Measurements from ENCODE around the gene RIBC1. TPM values are rescaled to one million over a fixed set of nuclear protein-coding genes. Genes with fewer than 3 reads are reported as not detected.

Gene RIBC1
- total and polyA plus RNA-seq, 9 of the 15 experiments (the other 6 are each of a cell fraction or from before 2014, with no cell fraction given): 0.07 to 0.51 (median 0.44) TPM

DNA sequence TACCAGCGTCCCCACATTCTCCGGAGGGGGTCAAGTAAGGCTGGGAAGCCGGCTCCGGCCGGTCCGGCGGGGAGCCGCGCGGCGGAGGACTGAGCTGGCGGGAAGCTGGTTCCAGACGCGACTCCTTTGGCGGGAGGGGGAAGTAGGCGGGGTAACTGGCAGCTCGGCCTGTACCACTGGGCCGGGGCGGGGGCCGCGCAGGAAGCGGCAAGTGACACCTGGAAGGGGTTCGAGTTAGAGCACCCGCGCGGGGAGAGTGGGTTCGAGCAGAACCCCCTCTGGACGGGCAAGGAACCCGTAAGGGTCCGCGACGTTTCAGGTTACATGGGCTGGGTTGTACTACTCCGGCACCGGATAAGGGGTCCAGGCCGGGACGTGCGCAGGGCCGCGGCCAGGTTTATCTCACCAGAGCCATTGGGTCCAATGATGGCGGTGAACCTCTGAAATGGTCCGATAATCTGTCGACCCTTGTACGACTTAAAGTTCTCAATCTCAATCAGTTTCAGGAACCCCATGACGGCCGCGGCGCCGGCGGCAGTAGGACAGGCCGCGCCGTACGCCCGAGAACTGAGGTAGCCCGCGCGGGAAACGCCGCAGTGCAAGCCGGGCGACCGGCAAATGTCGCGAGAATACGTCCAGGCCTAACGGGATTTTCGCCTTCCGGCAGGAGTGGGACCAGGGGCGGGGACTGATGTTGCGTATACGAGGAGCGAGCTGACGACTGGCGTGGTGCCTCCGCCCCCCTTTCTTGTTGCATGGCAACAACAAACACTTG, 400 bp upstream of the RIBC1 start, which contains the start of gene SMC1A (continued):
- TF ChIP-seq, protein P1, sequence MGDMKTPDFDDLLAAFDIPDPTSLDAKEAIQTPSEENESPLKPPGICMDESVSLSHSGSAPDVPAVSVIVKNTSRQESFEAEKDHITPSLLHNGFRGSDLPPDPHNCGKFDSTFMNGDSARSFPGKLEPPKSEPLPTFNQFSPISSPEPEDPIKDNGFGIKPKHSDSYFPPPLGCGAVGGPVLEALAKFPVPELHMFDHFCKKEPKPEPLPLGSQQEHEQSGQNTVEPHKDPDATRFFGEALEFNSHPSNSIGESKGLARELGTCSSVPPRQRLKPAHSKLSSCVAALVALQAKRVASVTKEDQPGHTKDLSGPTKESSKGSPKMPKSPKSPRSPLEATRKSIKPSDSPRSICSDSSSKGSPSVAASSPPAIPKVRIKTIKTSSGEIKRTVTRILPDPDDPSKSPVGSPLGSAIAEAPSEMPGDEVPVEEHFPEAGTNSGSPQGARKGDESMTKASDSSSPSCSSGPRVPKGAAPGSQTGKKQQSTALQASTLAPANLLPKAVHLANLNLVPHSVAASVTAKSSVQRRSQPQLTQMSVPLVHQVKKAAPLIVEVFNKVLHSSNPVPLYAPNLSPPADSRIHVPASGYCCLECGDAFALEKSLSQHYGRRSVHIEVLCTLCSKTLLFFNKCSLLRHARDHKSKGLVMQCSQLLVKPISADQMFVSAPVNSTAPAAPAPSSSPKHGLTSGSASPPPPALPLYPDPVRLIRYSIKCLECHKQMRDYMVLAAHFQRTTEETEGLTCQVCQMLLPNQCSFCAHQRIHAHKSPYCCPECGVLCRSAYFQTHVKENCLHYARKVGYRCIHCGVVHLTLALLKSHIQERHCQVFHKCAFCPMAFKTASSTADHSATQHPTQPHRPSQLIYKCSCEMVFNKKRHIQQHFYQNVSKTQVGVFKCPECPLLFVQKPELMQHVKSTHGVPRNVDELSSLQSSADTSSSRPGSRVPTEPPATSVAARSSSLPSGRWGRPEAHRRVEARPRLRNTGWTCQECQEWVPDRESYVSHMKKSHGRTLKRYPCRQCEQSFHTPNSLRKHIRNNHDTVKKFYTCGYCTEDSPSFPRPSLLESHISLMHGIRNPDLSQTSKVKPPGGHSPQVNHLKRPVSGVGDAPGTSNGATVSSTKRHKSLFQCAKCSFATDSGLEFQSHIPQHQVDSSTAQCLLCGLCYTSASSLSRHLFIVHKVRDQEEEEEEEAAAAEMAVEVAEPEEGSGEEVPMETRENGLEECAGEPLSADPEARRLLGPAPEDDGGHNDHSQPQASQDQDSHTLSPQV (IDR thresholded peaks at IDR 0.05): peak; percentile 33; the same call in 1 of the 2 replicates
- TF ChIP-seq NCOR1 (IDR thresholded peaks at IDR 0.05) (peak; percentile 4; the same call in 1 of the 2 replicates), CBX8 (IDR thresholded peaks at IDR 0.05; ENCODE audit: borderline replicate concordance, extremely low read depth, low read depth, low read length, poor library complexity, severe bottlenecking) (no peak), ZNF165 (CRISPR knock-in tag; IDR thresholded peaks at IDR 0.05; ENCODE audit: borderline replicate concordance) (no peak), SPI1 (IDR thresholded peaks at IDR 0.05; ENCODE audit: borderline replicate concordance, low read depth, low read length) (0 out of 2 replicates have a peak, but pooled peaks have one; percentile 4), ZNF584 (CRISPR knock-in tag; IDR thresholded peaks at IDR 0.05; ENCODE audit: low read depth) (no peak), POLR2AphosphoS2 (IDR thresholded peaks at IDR 0.05; ENCODE audit: low read length) (peak; percentile 50; the same call in 1 of the 2 replicates), FIP1L1 (IDR thresholded peaks at IDR 0.05; ENCODE audit: low read depth, low read length, poor library complexity, severe bottlenecking) (peak; percentile 74)
- TF ChIP-seq, protein P2, sequence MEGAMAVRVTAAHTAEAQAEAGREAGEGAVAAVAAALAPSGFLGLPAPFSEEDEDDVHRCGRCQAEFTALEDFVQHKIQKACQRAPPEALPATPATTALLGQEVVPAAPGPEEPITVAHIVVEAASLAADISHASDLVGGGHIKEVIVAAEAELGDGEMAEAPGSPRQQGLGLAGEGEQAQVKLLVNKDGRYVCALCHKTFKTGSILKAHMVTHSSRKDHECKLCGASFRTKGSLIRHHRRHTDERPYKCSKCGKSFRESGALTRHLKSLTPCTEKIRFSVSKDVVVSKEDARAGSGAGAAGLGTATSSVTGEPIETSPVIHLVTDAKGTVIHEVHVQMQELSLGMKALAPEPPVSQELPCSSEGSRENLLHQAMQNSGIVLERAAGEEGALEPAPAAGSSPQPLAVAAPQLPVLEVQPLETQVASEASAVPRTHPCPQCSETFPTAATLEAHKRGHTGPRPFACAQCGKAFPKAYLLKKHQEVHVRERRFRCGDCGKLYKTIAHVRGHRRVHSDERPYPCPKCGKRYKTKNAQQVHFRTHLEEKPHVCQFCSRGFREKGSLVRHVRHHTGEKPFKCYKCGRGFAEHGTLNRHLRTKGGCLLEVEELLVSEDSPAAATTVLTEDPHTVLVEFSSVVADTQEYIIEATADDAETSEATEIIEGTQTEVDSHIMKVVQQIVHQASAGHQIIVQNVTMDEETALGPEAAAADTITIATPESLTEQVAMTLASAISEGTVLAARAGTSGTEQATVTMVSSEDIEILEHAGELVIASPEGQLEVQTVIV (CRISPR knock-in tag; IDR thresholded peaks at IDR 0.05; ENCODE audit: borderline replicate concordance): no peak
- TF ChIP-seq, protein P3, sequence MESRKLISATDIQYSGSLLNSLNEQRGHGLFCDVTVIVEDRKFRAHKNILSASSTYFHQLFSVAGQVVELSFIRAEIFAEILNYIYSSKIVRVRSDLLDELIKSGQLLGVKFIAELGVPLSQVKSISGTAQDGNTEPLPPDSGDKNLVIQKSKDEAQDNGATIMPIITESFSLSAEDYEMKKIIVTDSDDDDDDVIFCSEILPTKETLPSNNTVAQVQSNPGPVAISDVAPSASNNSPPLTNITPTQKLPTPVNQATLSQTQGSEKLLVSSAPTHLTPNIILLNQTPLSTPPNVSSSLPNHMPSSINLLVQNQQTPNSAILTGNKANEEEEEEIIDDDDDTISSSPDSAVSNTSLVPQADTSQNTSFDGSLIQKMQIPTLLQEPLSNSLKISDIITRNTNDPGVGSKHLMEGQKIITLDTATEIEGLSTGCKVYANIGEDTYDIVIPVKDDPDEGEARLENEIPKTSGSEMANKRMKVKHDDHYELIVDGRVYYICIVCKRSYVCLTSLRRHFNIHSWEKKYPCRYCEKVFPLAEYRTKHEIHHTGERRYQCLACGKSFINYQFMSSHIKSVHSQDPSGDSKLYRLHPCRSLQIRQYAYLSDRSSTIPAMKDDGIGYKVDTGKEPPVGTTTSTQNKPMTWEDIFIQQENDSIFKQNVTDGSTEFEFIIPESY (CRISPR knock-in tag; IDR thresholded peaks at IDR 0.05): no peak
- TF ChIP-seq, protein P4, sequence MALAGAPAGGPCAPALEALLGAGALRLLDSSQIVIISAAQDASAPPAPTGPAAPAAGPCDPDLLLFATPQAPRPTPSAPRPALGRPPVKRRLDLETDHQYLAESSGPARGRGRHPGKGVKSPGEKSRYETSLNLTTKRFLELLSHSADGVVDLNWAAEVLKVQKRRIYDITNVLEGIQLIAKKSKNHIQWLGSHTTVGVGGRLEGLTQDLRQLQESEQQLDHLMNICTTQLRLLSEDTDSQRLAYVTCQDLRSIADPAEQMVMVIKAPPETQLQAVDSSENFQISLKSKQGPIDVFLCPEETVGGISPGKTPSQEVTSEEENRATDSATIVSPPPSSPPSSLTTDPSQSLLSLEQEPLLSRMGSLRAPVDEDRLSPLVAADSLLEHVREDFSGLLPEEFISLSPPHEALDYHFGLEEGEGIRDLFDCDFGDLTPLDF (CRISPR knock-in tag; IDR thresholded peaks at IDR 0.05): peak; percentile 93
- TF ChIP-seq, protein P5, sequence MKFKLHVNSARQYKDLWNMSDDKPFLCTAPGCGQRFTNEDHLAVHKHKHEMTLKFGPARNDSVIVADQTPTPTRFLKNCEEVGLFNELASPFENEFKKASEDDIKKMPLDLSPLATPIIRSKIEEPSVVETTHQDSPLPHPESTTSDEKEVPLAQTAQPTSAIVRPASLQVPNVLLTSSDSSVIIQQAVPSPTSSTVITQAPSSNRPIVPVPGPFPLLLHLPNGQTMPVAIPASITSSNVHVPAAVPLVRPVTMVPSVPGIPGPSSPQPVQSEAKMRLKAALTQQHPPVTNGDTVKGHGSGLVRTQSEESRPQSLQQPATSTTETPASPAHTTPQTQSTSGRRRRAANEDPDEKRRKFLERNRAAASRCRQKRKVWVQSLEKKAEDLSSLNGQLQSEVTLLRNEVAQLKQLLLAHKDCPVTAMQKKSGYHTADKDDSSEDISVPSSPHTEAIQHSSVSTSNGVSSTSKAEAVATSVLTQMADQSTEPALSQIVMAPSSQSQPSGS (CRISPR knock-in tag; IDR thresholded peaks at IDR 0.05): no peak
